Spleen (tissue), 11 donors: Measurements from ENCODE around the gene TSNAX. TPM values are rescaled to one million over a fixed set of nuclear protein-coding genes. Genes with fewer than 3 reads are reported as not detected.

Experiments
- DNase-seq: peaks from one replicate; pipeline ENCODE4 v3.0.0-alpha.2; 2020
- H3K27ac ChIP-seq, 8 donors: fragments of 200-600 bp; sonication (generic) in 7 of 8; 1 replicate in 4 of 8; 2 replicates in 4 of 8; pipeline versions ENCODE4 v1.5.0 to v1.8.0; 2016 to 2021; ENCODE audit warnings: inconsistent platforms in 4 of 8, mild to moderate bottlenecking in 4 of 8, moderate library complexity in 1 of 8
- H3K27me3 ChIP-seq, 7 donors: fragments of 200-600 bp; sonication (generic) in 6 of 7; replicated peaks in 1 of 7; 1 replicate in 4 of 7; 2 replicates in 3 of 7; pipeline versions ENCODE4 v1.5.0 to v1.8.0; 2016 to 2021; ENCODE audit warnings: inconsistent platforms in 3 of 7, mild to moderate bottlenecking in 1 of 7
- H3K36me3 ChIP-seq, 6 donors: fragments of 200-600 bp; sonication (generic) in 5 of 6; 1 replicate in 4 of 6; 2 replicates in 2 of 6; pipeline versions ENCODE4 v1.5.0 to v1.8.0; 2016 to 2021; ENCODE audit warnings: inconsistent platforms in 2 of 6
- H3K4me1 ChIP-seq, 6 donors: fragments of 200-600 bp; sonication (generic) in 5 of 6; 1 replicate in 3 of 6; 2 replicates in 3 of 6; pipeline versions ENCODE4 v1.5.0 to v1.8.0; 2016 to 2021; ENCODE audit warnings: inconsistent platforms in 3 of 6
- H3K4me3 ChIP-seq, 8 donors: fragments of 200-600 bp; sonication (generic) in 7 of 8; 1 replicate in 4 of 8; 2 replicates in 4 of 8; pipeline versions ENCODE4 v1.5.0 to v1.8.0; 2016 to 2021; ENCODE audit warnings: inconsistent platforms in 4 of 8, mild to moderate bottlenecking in 4 of 8, moderate library complexity in 2 of 8
- H3K9me3 ChIP-seq, 8 donors: fragments of 200-600 bp; sonication (generic) in 7 of 8; 1 replicate in 4 of 8; 2 replicates in 4 of 8; pipeline versions ENCODE4 v1.5.0 to v1.8.0; 2016 to 2021; ENCODE audit warnings: inconsistent platforms in 4 of 8
- POLR2A ChIP-seq, 3 donors: fragments of 450-650 bp; IDR thresholded peaks; one replicate each; pipeline ENCODE4 v1.5.1; 2017; ENCODE audit warnings: antibody characterized with exemption in 3 of 3, mild to moderate bottlenecking in 1 of 3
- POLR2AphosphoS5 ChIP-seq, 3 donors: sonication (generic); formaldehyde crosslinking; IDR thresholded peaks; one replicate each; pipeline ENCODE4 v1.5.1; 2017; ENCODE audit warnings: antibody characterized with exemption in 3 of 3
- WGBS, 5 donors: extraction: QIAGEN DNeasy Blood & Tissue Kit in 3 of 5; methylation state at CpG; one replicate each; pipeline versions ENCODE4 v1.1.5 to v1.1.7; 2013 to 2018; 5-methylcytosine and 5-hydroxymethylcytosine counted together
- intact Hi-C: fragments of 100-400 bp; cut with DNase I; formaldehyde crosslinking; loops from one replicate; pipeline ENCODE4 v1.15.0; 2023; ENCODE audit warnings: low total_unique reads
- polyA plus RNA-seq, 3 donors: library from polyadenylated mRNA; stranded (reverse); fragments of 200-250 nt; gene quantifications; one replicate each; pipeline ENCODE4 v1.2.1, GENCODE V29; 2013
- total RNA-seq, 7 donors: library from RNA; depleted of rRNA in 3 of 7; stranded (reverse); fragments of >200 nt in 3 of 7; fragmentation: NEBNext Ultra II Directional in 4 of 7; extraction: Animal tissue kit (Norgen Biotek cat#: 25700) in 4 of 7; gene quantifications; one replicate each; pipeline versions ENCODE4 v1.1.0 to v1.2.1, GENCODE V29; 2016 to 2021
- TF ChIP-seq, protein P1 (sequence below), 11 experiments: fragments of 200-600 bp in 7 of 11; fragments of 450-650 bp in 4 of 11; sonication (generic) in 4 of 11; IDR thresholded peaks in 8 of 11; conservative IDR thresholded peaks in 3 of 11; 1 replicate in 7 of 11; 2 replicates in 4 of 11; pipeline versions ENCODE4 v1.4.0 to v1.8.0; 2016 to 2021; ENCODE audit warnings: antibody characterized with exemption in 11 of 11, inconsistent platforms in 4 of 11, mild to moderate bottlenecking in 1 of 11
- donor health status: healthy with polysubstance abuse.
- donor health status: DM: no; HTN: no; CAD: no; lungs with moderate emphysema.
- donor health status: DM: no; HTN: no; CAD: no.
- donor health status: Bipolar disorder and iron deficiency.
- donor health status: healthy.
- donor health status: DM: no; HTN: no; CAD: no.
- donor health status: DM: yes; HTN: yes; CAD: no.

The TSNAX gene
- total and polyA plus RNA-seq, 10 donors, result 14.0 to 61.8 (median 48.0) TPM

DNA sequence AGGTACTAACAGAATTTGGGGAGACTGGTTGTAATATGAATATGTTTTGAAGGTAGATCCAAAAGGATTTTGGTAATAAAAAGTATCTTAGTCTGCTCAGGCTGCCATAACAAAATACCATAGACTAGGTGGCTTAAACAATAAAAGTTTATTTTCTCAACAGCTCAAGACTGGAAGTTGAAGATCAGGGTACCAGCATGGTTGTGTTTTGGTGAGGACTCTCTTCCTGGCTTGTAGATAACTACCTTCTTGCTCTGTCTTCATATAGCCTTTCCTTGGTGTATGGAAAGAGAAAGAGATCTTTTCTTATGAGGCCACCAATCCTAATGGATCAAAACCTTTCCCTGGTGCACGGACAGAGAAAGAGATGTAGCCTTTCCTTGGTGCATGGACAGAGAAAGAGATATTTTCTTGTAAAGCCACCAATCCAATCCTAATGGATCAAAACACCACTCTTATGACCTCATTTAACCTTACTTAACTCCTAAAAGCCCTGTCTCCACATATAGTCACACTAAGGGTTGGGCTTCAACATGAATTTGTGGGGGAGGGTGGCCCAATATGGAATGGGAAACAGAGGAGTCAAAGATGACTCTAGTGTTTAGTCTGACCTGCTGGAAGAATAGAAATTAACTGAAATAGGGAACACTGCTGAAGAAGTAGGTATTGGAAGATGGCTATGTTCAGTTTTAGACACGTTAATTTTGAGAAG is 5.4 kb upstream of the TSNAX start:
- intact Hi-C loops, result loop anchor here (10.0 kb wide), 1 partner anchor 98 kb away; the partner anchor contains the start of gene EGLN1
- H3K27ac ChIP-seq, result peak overlapping the region in 6 of 8 donors; percentile 50 to 80 (median 62)
- no peak overlapping the region for H3K4me3 ChIP-seq
- 80 to 93% (median 89%) methylated on average over 2 of the region's 2 CpGs for WGBS, 5 donors
- H3K27me3 ChIP-seq, result no peaks in the 10 kb centered on the region
- TF ChIP-seq, protein P1, sequence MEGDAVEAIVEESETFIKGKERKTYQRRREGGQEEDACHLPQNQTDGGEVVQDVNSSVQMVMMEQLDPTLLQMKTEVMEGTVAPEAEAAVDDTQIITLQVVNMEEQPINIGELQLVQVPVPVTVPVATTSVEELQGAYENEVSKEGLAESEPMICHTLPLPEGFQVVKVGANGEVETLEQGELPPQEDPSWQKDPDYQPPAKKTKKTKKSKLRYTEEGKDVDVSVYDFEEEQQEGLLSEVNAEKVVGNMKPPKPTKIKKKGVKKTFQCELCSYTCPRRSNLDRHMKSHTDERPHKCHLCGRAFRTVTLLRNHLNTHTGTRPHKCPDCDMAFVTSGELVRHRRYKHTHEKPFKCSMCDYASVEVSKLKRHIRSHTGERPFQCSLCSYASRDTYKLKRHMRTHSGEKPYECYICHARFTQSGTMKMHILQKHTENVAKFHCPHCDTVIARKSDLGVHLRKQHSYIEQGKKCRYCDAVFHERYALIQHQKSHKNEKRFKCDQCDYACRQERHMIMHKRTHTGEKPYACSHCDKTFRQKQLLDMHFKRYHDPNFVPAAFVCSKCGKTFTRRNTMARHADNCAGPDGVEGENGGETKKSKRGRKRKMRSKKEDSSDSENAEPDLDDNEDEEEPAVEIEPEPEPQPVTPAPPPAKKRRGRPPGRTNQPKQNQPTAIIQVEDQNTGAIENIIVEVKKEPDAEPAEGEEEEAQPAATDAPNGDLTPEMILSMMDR (IDR thresholded peaks at IDR 0.05 in 8 of 11, conservative IDR thresholded peaks at IDR 0.05 in 3 of 11), result no peak
- TF ChIP-seq POLR2A (IDR thresholded peaks at IDR 0.05) (no peak), POLR2AphosphoS5 (IDR thresholded peaks at IDR 0.05) (no peak)
- no peak for DNase-seq
- H3K9me3 ChIP-seq, result no peaks in the 10 kb centered on the region
- no peaks in the 10 kb centered on the region for H3K36me3 ChIP-seq
- H3K4me1 ChIP-seq, result peaks cover 0 to 22% (median 9%) of the 10 kb centered on the region in 6 donors

GRCh38 chr1:231523816-231524215 is 4.7 kb upstream of the TSNAX start:
- Histone ChIP-seq H3K9me3 (no peaks in the 10 kb centered on the region), H3K4me1 (peaks cover 0 to 24% (median 12%) of the 10 kb centered on the region in 6 donors), H3K4me3 (no peak overlapping the region), H3K27ac (peak overlapping the region in 7 of 8 donors; percentile 31 to 80 (median 58)), H3K36me3 (no peaks in the 10 kb centered on the region), H3K27me3 (no peaks in the 10 kb centered on the region)
- TF ChIP-seq POLR2AphosphoS5 (IDR thresholded peaks at IDR 0.05) (peak in 1 of 3 donors; percentile 42), POLR2A (IDR thresholded peaks at IDR 0.05) (no peak)
- TF ChIP-seq, protein P1 (IDR thresholded peaks at IDR 0.05 in 8 of 11, conservative IDR thresholded peaks at IDR 0.05 in 3 of 11), result no peak
- intact Hi-C loops, result loop anchor here (10.0 kb wide), 1 partner anchor 99 kb away; the partner anchor contains the start of gene EGLN1
- no peak for DNase-seq
- WGBS, 5 donors, result 46 to 85% (median 66%) methylated on average over 2 of the region's 2 CpGs

DNA sequence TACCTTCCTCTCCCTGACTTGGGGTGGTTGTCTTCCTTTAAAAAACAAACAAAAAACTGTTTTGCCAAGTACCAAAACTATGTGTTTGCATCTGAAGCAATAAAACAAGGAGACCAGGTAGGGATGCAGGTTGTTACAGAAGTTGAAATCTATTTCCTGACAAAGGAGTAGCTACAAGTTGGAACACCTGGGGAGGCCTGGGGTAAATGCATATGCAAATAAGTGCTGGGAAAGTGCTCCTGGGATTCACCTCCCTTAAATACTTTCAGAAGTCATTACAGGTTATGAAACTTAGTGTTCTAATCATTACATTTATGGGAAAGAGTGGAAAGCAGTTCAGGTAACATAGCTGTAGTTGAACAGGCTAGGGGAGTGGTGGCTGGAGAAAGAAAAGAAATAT is 1.9 kb upstream of the TSNAX start:
- no peak overlapping the region for H3K27ac ChIP-seq
- intact Hi-C loops, result loop anchor here (10.0 kb wide), 1 partner anchor 102 kb away; the partner anchor contains the start of gene EGLN1
- H3K27me3 ChIP-seq, result no peaks in the 10 kb centered on the region
- H3K36me3 ChIP-seq, result peaks cover 0 to 15% (median 0%) of the 10 kb centered on the region in 6 donors
- peaks cover 26 to 51% (median 39%) of the 10 kb centered on the region in 6 donors for H3K4me1 ChIP-seq
- DNase-seq, result no peak
- no peak overlapping the region for H3K4me3 ChIP-seq
- TF ChIP-seq POLR2AphosphoS5 (IDR thresholded peaks at IDR 0.05) (no peak), POLR2A (IDR thresholded peaks at IDR 0.05) (no peak)
- TF ChIP-seq, protein P1 (IDR thresholded peaks at IDR 0.05 in 8 of 11, conservative IDR thresholded peaks at IDR 0.05 in 3 of 11), result no peak
- no peaks in the 10 kb centered on the region for H3K9me3 ChIP-seq

- Histone ChIP-seq H3K4me3 (peak overlapping the region; percentile 54 to 91 (median 70)), H3K9me3 (no peaks in the 10 kb centered on the region), H3K27ac (peak overlapping the region; percentile 91 to 98 (median 92)), H3K36me3 (peaks cover 0 to 24% (median 1%) of the 10 kb centered on the region in 6 donors), H3K4me1 (peaks cover 26 to 63% (median 49%) of the 10 kb centered on the region in 6 donors), H3K27me3 (no peaks in the 10 kb centered on the region)
- TF ChIP-seq, protein P1 (IDR thresholded peaks at IDR 0.05 in 8 of 11, conservative IDR thresholded peaks at IDR 0.05 in 3 of 11), result no peak
- TF ChIP-seq POLR2A (IDR thresholded peaks at IDR 0.05), result no peak
- no peak for TF ChIP-seq POLR2AphosphoS5 (IDR thresholded peaks at IDR 0.05)
- intact Hi-C loops, result loop anchor here (10.0 kb wide), 1 partner anchor 103 kb away; the partner anchor contains the start of gene EGLN1
- WGBS, 5 donors, result 56 to 63% (median 57%) methylated on average over 15 of the region's 15 CpGs
- peak; percentile 82 for DNase-seq
Measured at GRCh38 chr1:231527586-231528171, 790 bp upstream of the TSNAX start.
